Mucosa of descending colon (tissue), 3 donors: Measurements from ENCODE around the gene ZNF558. TPM values are rescaled to one million over a fixed set of nuclear protein-coding genes. Genes with fewer than 3 reads are reported as not detected.
A peak's percentile ranks its signal among the peaks of the same experiment; 100 is the strongest.
"Not testable (repeated sequence)": the region's sequence is repeated elsewhere in the genome, so short reads cannot be mapped to it uniquely, and the experiment has no call there.

Experiments
- ATAC-seq: fragments of 200-7000 bp; cut with Tn5 transposase; one replicate; pipeline ENCODE4 v1.9.1; 2020; ENCODE audit warnings: mild to moderate bottlenecking, moderate library complexity
- DNase-seq, 3 donors: peaks; one replicate each; pipeline ENCODE4 v3.0.0-alpha.2; 2020
- H3K36me3 ChIP-seq: fragments of 200-600 bp; one replicate; pipeline ENCODE4 v1.8.0; 2021; ENCODE audit warnings: low read depth, mild to moderate bottlenecking
- H3K4me1 ChIP-seq: fragments of 200-600 bp; one replicate; pipeline ENCODE4 v1.8.0; 2021; ENCODE audit warnings: low read depth, mild to moderate bottlenecking
- H3K4me3 ChIP-seq: fragments of 200-600 bp; one replicate; pipeline ENCODE4 v1.8.0; 2021; ENCODE audit warnings: mild to moderate bottlenecking
- H3K9me3 ChIP-seq: fragments of 200-600 bp; one replicate; pipeline ENCODE4 v1.8.0; 2021; ENCODE audit warnings: mild to moderate bottlenecking
- CTCF ChIP-seq: fragments of 200-600 bp; IDR thresholded peaks from one replicate; pipeline ENCODE4 v1.8.0; 2022; ENCODE audit warnings: antibody characterized with exemption, mild to moderate bottlenecking
- intact Hi-C, 2 donors: fragments of 100-400 bp; cut with DNase I in 1 of 2; cut with micrococcal nuclease in 1 of 2; formaldehyde crosslinking; loops; one replicate each; pipeline versions ENCODE4 v1.11.0 to v1.11.1; 2022; cut with DNase I, micrococcal nuclease
- total RNA-seq, 3 donors: library from RNA; stranded (reverse); fragmentation: NEBNext Ultra II Directional in 2 of 3; extraction: Animal tissue kit (Norgen Biotek cat#: 25700) in 2 of 3; gene quantifications; one replicate each; pipeline versions ENCODE4 v1.2.1 to v1.2.4, GENCODE V29; 2021 to 2023
- donor health status: DM: no; HTN: no; CAD: no; lungs with moderate emphysema.
- donor health status: DM: no; HTN: no; CAD: no.
- donor health status: DM: no; HTN: yes; CAD: no.

ZNF558 gene
- total RNA-seq, 3 donors from 2014 or later: 19.1 to 28.6 (median 25.5) TPM

DNA sequence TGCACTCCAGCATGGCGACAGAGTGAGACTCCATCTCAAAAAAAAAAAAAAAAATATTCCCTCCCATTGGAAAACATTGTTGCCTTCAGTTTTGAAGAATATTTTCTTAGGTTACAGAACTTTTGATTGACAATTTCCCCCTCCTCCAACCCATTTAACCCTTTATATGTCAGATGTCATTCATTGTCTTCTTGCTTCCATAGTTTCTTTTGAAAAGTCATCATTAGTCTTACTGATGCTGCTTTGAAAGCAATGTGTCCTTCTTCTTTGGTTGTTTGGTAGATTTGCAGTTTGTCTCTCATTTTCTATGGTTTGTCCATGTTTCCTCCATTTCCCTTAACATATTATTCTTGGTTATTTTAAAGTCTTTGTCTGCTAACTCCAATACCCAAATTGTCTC, 25.4 kb downstream of the ZNF558 start:
- Histone ChIP-seq H3K4me1 (no peaks in the 10 kb centered on the region), H3K9me3 (peaks cover 96% of the 10 kb centered on the region), H3K4me3 (no peak overlapping the region), H3K36me3 (peaks cover 12% of the 10 kb centered on the region)
- no peak for ATAC-seq
- intact Hi-C loops: no loop called here
- no peak for TF ChIP-seq CTCF
- no peak for DNase-seq

DNA sequence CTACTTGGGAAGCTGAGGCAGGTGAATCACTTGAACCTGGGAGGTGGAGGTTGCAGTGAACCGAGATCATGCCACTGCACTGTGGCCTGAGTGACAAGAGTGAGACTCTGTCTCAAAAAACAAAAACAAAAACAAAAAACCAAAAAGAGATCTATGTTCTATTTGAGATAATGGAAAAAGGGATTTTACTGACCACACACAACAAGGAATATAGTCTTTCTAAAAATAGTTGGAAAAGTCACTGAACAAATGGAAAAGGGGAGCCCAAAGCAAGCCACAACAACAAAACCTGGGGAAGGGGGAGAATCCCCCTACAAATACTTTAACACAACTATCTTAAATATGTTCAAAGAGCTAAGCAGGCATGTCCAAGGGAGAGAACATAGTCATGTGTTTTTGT, 37.3 kb downstream of the ZNF558 start:
- ATAC-seq (no peak), DNase-seq (no peak)
- H3K4me3 ChIP-seq: no peak overlapping the region
- intact Hi-C loops: no loop called here
- no peaks in the 10 kb centered on the region for H3K4me1 ChIP-seq
- no peaks in the 10 kb centered on the region for H3K36me3 ChIP-seq
- H3K9me3 ChIP-seq: peaks cover 26% of the 10 kb centered on the region
- no peak for TF ChIP-seq CTCF

DNA sequence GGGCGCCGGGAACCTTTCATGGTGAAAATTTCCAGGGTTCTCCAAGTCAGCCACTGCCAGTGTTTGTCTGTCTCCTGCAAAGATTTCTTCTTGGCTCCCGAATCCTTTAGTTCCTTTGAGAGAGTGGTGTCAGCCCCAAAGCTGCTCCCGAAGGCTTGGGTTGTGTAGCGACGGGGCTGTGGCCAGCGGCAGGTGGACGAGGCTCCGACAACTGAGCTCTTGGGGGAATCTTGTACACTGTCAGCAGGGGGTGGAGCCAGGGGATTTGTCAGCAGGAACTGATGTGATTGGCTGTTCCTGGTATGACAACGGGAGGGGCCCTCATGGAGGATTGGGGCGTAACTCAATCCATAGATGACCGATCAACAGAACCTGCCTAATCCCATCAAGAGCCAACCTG, 58.5 kb downstream of the ZNF558 start:
- ATAC-seq, intact Hi-C loops, H3K4me3 ChIP-seq, H3K36me3 ChIP-seq, H3K9me3 ChIP-seq, H3K4me1 ChIP-seq, DNase-seq: not testable (repeated sequence)

DNA sequence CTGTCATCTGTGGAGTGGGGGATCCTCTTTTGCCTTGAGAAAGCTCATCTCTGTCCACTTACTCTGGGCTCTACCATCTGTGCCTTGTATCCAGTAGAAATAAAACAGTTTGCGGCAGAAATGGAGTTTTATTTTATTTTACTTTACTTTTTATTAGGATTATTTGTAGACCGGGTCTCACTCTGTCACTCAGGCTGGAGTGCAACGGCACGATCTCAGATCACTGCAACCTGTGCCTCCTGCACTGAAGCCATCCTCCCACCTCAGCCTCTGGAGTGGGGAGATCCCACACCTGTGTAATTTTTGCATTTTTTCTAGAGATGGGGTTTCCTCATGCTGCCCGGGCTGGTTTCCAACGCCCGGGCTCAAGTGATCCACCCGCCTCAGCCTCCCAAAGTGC, 62.8 kb downstream of the ZNF558 start:
- not testable (repeated sequence) for ATAC-seq

DNA sequence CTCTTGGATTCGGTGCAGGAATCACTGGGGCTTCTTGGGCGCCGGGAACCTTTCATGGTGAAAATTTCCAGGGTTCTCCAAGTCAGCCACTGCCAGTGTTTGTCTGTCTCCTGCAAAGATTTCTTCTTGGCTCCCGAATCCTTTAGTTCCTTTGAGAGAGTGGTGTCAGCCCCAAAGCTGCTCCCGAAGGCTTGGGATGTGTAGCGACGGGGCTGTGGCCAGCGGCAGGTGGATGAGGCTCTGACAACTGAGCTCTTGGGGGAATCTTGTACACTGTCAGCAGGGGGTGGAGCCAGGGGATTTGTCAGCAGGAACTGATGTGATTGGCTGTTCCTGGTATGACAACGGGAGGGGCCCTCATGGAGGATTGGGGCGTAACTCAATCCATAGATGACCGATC, 64.8 kb downstream of the ZNF558 start:
- DNase-seq: peak in 1 of 3 donors; percentile 12
- H3K4me1 ChIP-seq, H3K9me3 ChIP-seq, H3K4me3 ChIP-seq, ATAC-seq, H3K36me3 ChIP-seq, intact Hi-C loops: not testable (repeated sequence)

More for the DNA sequence above, 62.8 kb downstream of the ZNF558 start:
- peak in 1 of 3 donors; percentile 5 for DNase-seq
- H3K36me3 ChIP-seq, intact Hi-C loops, H3K4me1 ChIP-seq, H3K9me3 ChIP-seq, H3K4me3 ChIP-seq: not testable (repeated sequence)

Other genes starting within 250 kb of the ZNF558 start
- 10 to 100 TPM in 1 of 3 donors, 1 to 10 TPM in 2; 4.6 to 23.5 (median 7.1) TPM for gene ADAMTS10, start 221.6 kb downstream of the ZNF558 start, total RNA-seq
- not detected for gene NFILZ, start 201.7 kb downstream of the ZNF558 start, total RNA-seq
- not detected for gene ACTL9, start 133.5 kb downstream of the ZNF558 start, total RNA-seq
- gene OR2Z1, start 110.7 kb downstream of the ZNF558 start, total RNA-seq: not detected
- not detected for gene MBD3L1, start 73 bp upstream of the ZNF558 start, total RNA-seq
- gene MUC16, start 178.1 kb upstream of the ZNF558 start, total RNA-seq: under 1 TPM in 2 of 3 donors, not detected in 1; under 0.01 TPM